CD14-positive monocyte (primary cell): ENCODE measurements around the gene CAMTA1. TPM values are rescaled to one million over a fixed set of nuclear protein-coding genes. Genes with fewer than 3 reads are reported as not detected.

Experiments used
- DNase-seq, 3 donors: peaks; one replicate each; pipeline ENCODE4 v3.0.0-alpha.2; 2011 to 2022
- H2AFZ ChIP-seq: 2 replicates; pipeline ENCODE4 v1.6.0; 2012; ENCODE audit warnings: mild to moderate bottlenecking, low read depth, low read length, inconsistent platforms; ENCODE audit not compliant: insufficient read depth, poor library complexity, severe bottlenecking
- H3K27ac ChIP-seq, 2 donors: 1 replicate in 1 of 2; 2 replicates in 1 of 2; pipeline ENCODE4 v1.5.1; 2012 to 2013; ENCODE audit warnings: low read length in 2 of 2, control low read depth in 1 of 2, inconsistent platforms in 1 of 2, low read depth in 1 of 2, mild to moderate bottlenecking in 1 of 2
- H3K27me3 ChIP-seq, 2 donors: one replicate each; pipeline versions ENCODE4 v1.6.0 to v1.6.1; 2011 to 2013; ENCODE audit warnings: low read length in 2 of 2; ENCODE audit not compliant: control insufficient read depth in 2 of 2, insufficient read depth in 2 of 2
- H3K36me3 ChIP-seq, 2 donors: replicated peaks in 1 of 2; 1 replicate in 1 of 2; 2 replicates in 1 of 2; pipeline versions ENCODE4 v1.5.1 to v1.6.1; 2012 to 2013; ENCODE audit warnings: low read length in 2 of 2, control low read depth in 1 of 2, inconsistent platforms in 1 of 2, mild to moderate bottlenecking in 1 of 2; ENCODE audit not compliant: insufficient read depth in 2 of 2, control insufficient read depth in 1 of 2
- H3K4me1 ChIP-seq, 2 donors: 1 replicate in 1 of 2; 2 replicates in 1 of 2; pipeline versions ENCODE4 v1.5.1 to v1.6.1; 2012 to 2013; ENCODE audit warnings: low read length in 2 of 2, control low read depth in 1 of 2, inconsistent platforms in 1 of 2, mild to moderate bottlenecking in 1 of 2, moderate library complexity in 1 of 2; ENCODE audit not compliant: insufficient read depth in 2 of 2, control insufficient read depth in 1 of 2
- H3K4me2 ChIP-seq: replicated peaks from 2 replicates; pipeline ENCODE3; 2012; ENCODE audit warnings: low read length, moderate library complexity, mild to moderate bottlenecking; ENCODE audit not compliant: poor library complexity, severe bottlenecking; ENCODE audit errors: extremely low read depth
- H3K4me3 ChIP-seq, 3 experiments: fragments of 200-600 bp in 1 of 3; sonication (generic) in 1 of 3; replicated peaks in 1 of 3; 1 replicate in 2 of 3; 2 replicates in 1 of 3; pipeline ENCODE4 v1.5.1; 2011 to 2013; ENCODE audit warnings: low read length in 3 of 3, mild to moderate bottlenecking in 3 of 3, control low read depth in 2 of 3, low read depth in 2 of 3, inconsistent platforms in 1 of 3, moderate library complexity in 1 of 3
- H3K79me2 ChIP-seq: 2 replicates; pipeline ENCODE4 v1.6.0; 2012; ENCODE audit warnings: mild to moderate bottlenecking, control low read depth, inconsistent platforms, low read length, moderate library complexity; ENCODE audit not compliant: insufficient read depth
- H3K9ac ChIP-seq: 2 replicates; pipeline ENCODE4 v1.6.0; 2017; ENCODE audit warnings: low read length, mild to moderate bottlenecking; ENCODE audit not compliant: insufficient read depth, poor library complexity, severe bottlenecking
- H3K9me3 ChIP-seq, 2 donors: replicated peaks in 1 of 2; 1 replicate in 1 of 2; 2 replicates in 1 of 2; pipeline versions ENCODE4 v1.5.1 to v1.6.1; 2012 to 2013; ENCODE audit warnings: low read length in 2 of 2, control low read depth in 1 of 2; ENCODE audit not compliant: control insufficient read depth in 1 of 2, insufficient read depth in 1 of 2
- H4K20me1 ChIP-seq: 2 replicates; pipeline ENCODE4 v1.6.0; 2012; ENCODE audit warnings: mild to moderate bottlenecking, low read length, control low read depth, moderate library complexity; ENCODE audit not compliant: insufficient read depth
- H3K27ac Mint-ChIP-seq, 7 donors: one replicate each; pipeline ENCODE4 v1.8.0; 2020; ENCODE audit warnings: mild to moderate bottlenecking in 7 of 7, mixed read lengths in 7 of 7, moderate library complexity in 6 of 7, inconsistent platforms in 2 of 7
- H3K27me3 Mint-ChIP-seq, 3 donors: one replicate each; pipeline ENCODE4 v1.8.0; 2021 to 2022; ENCODE audit warnings: low read depth in 3 of 3, mild to moderate bottlenecking in 3 of 3, mixed read lengths in 3 of 3, moderate library complexity in 3 of 3, inconsistent platforms in 1 of 3
- H3K36me3 Mint-ChIP-seq, 2 donors: one replicate each; pipeline ENCODE4 v1.8.0; 2020; ENCODE audit warnings: mixed read lengths in 2 of 2, inconsistent platforms in 1 of 2, mild to moderate bottlenecking in 1 of 2
- H3K4me1 Mint-ChIP-seq: one replicate; pipeline ENCODE4 v1.8.0; 2020; ENCODE audit warnings: mild to moderate bottlenecking, mixed read lengths
- H3K4me3 Mint-ChIP-seq, 2 donors: one replicate each; pipeline ENCODE4 v1.8.0; 2020; ENCODE audit warnings: mild to moderate bottlenecking in 2 of 2, mixed read lengths in 2 of 2, moderate library complexity in 1 of 2
- H3K9me3 Mint-ChIP-seq, 7 donors: one replicate each; pipeline ENCODE4 v1.8.0; 2020 to 2022; ENCODE audit warnings: mixed read lengths in 7 of 7, mild to moderate bottlenecking in 6 of 7, moderate library complexity in 6 of 7, inconsistent platforms in 2 of 7
- WGBS: methylation state at CpG from one replicate; pipeline ENCODE4 v1.1.5; 2013; ENCODE audit warnings: missing lambda C conversion rate; ENCODE audit not compliant: insufficient coverage; 5-methylcytosine and 5-hydroxymethylcytosine counted together
- intact Hi-C, 2 donors: fragments of 100-400 bp; cut with micrococcal nuclease; formaldehyde crosslinking; loops; one replicate each; pipeline versions ENCODE4 v1.15.0 to v1.15.1; 2023
- polyA plus RNA-seq, 3 donors: library from polyadenylated mRNA; depleted of rRNA in 1 of 3; unstranded in 2 of 3; stranded (reverse) in 1 of 3; fragments of 300-500 nt in 2 of 3; fragments of >200 nt in 1 of 3; fragmentation: Illumina TruSeq in 2 of 3; gene quantifications; 1 replicate in 2 of 3; 2 replicates in 1 of 3; pipeline ENCODE4 v1.2.3, GENCODE V29; 2012 to 2021
- TF ChIP-seq, protein P1 (sequence below): fragments of 200-600 bp; IDR thresholded peaks from one replicate; pipeline ENCODE4 v1.8.0; 2022; ENCODE audit warnings: antibody characterized with exemption, mild to moderate bottlenecking

CAMTA1 gene
- polyA plus RNA-seq, 3 donors: 52.0 to 89.6 (median 78.3) TPM

DNA sequence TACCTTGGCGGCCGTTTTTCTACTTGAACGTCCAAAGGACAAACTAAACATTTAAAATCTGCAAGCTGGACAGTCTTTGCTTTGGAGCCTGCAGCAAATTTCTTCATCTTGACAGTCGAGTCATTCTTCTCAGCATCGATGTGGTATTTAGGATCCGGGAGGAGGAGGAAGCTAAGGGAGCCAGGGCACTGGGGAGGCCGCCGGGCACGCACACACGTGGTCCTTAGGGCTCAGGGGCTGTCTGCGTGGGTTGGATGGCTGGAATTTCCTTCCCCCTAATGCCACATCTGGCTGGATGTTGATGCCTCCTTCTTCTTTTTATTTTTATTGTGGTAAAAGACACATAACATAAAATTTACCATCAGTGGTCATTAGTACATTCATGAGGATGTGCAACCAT, 300.9 kb downstream of the CAMTA1 start:
- Mint-ChIP-seq H3K4me3 (no peak overlapping the region), H3K27ac (no peak overlapping the region), H3K36me3 (no peaks in the 10 kb centered on the region), H3K9me3 (no peaks in the 10 kb centered on the region), H3K27me3 (peaks cover 2 to 11% (median 10%) of the 10 kb centered on the region in 3 donors), H3K4me1 (no peaks in the 10 kb centered on the region)
- TF ChIP-seq, protein P1, sequence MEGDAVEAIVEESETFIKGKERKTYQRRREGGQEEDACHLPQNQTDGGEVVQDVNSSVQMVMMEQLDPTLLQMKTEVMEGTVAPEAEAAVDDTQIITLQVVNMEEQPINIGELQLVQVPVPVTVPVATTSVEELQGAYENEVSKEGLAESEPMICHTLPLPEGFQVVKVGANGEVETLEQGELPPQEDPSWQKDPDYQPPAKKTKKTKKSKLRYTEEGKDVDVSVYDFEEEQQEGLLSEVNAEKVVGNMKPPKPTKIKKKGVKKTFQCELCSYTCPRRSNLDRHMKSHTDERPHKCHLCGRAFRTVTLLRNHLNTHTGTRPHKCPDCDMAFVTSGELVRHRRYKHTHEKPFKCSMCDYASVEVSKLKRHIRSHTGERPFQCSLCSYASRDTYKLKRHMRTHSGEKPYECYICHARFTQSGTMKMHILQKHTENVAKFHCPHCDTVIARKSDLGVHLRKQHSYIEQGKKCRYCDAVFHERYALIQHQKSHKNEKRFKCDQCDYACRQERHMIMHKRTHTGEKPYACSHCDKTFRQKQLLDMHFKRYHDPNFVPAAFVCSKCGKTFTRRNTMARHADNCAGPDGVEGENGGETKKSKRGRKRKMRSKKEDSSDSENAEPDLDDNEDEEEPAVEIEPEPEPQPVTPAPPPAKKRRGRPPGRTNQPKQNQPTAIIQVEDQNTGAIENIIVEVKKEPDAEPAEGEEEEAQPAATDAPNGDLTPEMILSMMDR: no peak
- intact Hi-C loops: no loop called here
- DNase-seq: no peak
- H3K9ac ChIP-seq: no peak overlapping the region
- no peak overlapping the region for H3K27ac ChIP-seq
- 93% methylated on average over 3 of the region's 11 CpGs for WGBS
- no peaks in the 10 kb centered on the region for H3K4me1 ChIP-seq
- no peak overlapping the region for H3K4me3 ChIP-seq
- no peak overlapping the region for H2AFZ ChIP-seq
- H3K9me3 ChIP-seq: no peaks in the 10 kb centered on the region
- H4K20me1 ChIP-seq: no peaks in the 10 kb centered on the region
- H3K27me3 ChIP-seq: no peaks in the 10 kb centered on the region
- H3K36me3 ChIP-seq: no peaks in the 10 kb centered on the region
- no peak overlapping the region for H3K4me2 ChIP-seq
- H3K79me2 ChIP-seq: no peaks in the 10 kb centered on the region

DNA sequence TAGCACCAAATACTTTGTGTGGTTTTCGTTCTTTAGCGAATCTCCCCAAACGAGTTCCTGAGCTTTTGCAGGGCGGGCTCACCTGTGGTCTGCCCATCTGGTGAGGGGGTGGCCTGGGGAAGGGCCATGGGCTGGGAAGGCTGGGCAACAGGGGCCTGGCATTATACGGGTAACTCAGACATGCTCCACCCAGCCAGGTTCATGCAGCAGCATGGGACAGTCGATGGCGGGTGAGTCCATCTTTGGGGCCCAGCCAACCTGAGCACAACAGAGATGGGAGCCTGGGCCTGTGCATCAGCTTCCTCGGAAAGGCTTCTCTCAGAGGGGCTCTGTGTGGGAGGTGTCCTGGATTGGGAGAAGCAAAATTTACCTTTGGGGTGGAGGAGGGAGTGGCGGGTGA, 302.6 kb downstream of the CAMTA1 start:
- no peak overlapping the region for H3K4me3 Mint-ChIP-seq
- no peak overlapping the region for H3K9ac ChIP-seq
- H3K27ac Mint-ChIP-seq: no peak overlapping the region
- no peaks in the 10 kb centered on the region for H3K36me3 Mint-ChIP-seq
- H3K27ac ChIP-seq: no peak overlapping the region
- no peak overlapping the region for H3K4me3 ChIP-seq
- TF ChIP-seq, protein P1: no peak
- DNase-seq: no peak
- H3K27me3 ChIP-seq: no peaks in the 10 kb centered on the region
- intact Hi-C loops: no loop called here
- H3K4me2 ChIP-seq: no peak overlapping the region
- H4K20me1 ChIP-seq: no peaks in the 10 kb centered on the region
- no peaks in the 10 kb centered on the region for H3K36me3 ChIP-seq
- no peak overlapping the region for H2AFZ ChIP-seq
- 92% methylated on average over 4 of the region's 9 CpGs for WGBS
- no peaks in the 10 kb centered on the region for H3K9me3 ChIP-seq
- no peaks in the 10 kb centered on the region for H3K79me2 ChIP-seq
- H3K4me1 ChIP-seq: no peaks in the 10 kb centered on the region
- H3K4me1 Mint-ChIP-seq: no peaks in the 10 kb centered on the region
- peaks cover 3 to 11% (median 10%) of the 10 kb centered on the region in 3 donors for H3K27me3 Mint-ChIP-seq
- no peaks in the 10 kb centered on the region for H3K9me3 Mint-ChIP-seq
